H1 (cell line): Measurements from ENCODE around the gene IFT27. TPM values are rescaled to one million over a fixed set of nuclear protein-coding genes. Genes with fewer than 3 reads are reported as not detected.

Experiments used
- CTCF ChIA-PET: fragments of 300-600 bp; sonication (Branson Sonifier 250); formaldehyde crosslinking; loops from one replicate; lab custom pipeline; 2021; ENCODE audit not compliant: partially characterized antibody; lab: Charles Lee
- POLR2A ChIA-PET: fragments of 300-600 bp; sonication (Branson Sonifier 250); formaldehyde crosslinking; loops from one replicate; lab custom pipeline; 2021; ENCODE audit warnings: inconsistent platforms; ENCODE audit not compliant: partially characterized antibody; lab: Charles Lee
- DNase-seq, 2 experiments: peaks; one replicate each; pipeline versions ENCODE4 v3.0.0 to v3.0.0-alpha.2; 2010 to 2022; ENCODE audit warnings: low spot score in 2 of 2, low read depth in 1 of 2, mixed read lengths in 1 of 2
- FAIRE-seq: peaks from 2 replicates; lab custom pipeline; 2011; peaks lifted over from hg19 to GRCh38; lab: Jason Lieb, UNC
- H2AFZ ChIP-seq: 2 replicates; pipeline ENCODE4 v1.8.1; 2012; ENCODE audit warnings: low read length, inconsistent platforms
- H2AK5ac ChIP-seq: 2 replicates; pipeline ENCODE4 v1.6.1; 2013; ENCODE audit warnings: low read depth, low read length
- H2BK120ac ChIP-seq: replicated peaks from 2 replicates; pipeline ENCODE3; 2013; ENCODE audit warnings: low read depth, low read length, inconsistent platforms
- H2BK12ac ChIP-seq: 2 replicates; pipeline ENCODE4 v1.6.1; 2013; ENCODE audit warnings: low read depth, low read length
- H2BK15ac ChIP-seq: 2 replicates; pipeline ENCODE4 v1.6.1; 2013; ENCODE audit warnings: low read length
- H2BK20ac ChIP-seq: 2 replicates; pipeline ENCODE4 v1.6.1; 2013; ENCODE audit warnings: low read length
- H2BK5ac ChIP-seq: 2 replicates; pipeline ENCODE4 v1.6.1; 2013; ENCODE audit warnings: low read depth, low read length
- H3K14ac ChIP-seq: 2 replicates; pipeline ENCODE4 v1.6.1; 2013; ENCODE audit warnings: inconsistent platforms; ENCODE audit not compliant: insufficient read length
- H3K18ac ChIP-seq: 2 replicates; pipeline ENCODE4 v1.6.1; 2013; ENCODE audit warnings: low read length; ENCODE audit errors: extremely low read depth
- H3K23ac ChIP-seq: 2 replicates; pipeline ENCODE4 v1.6.1; 2013; ENCODE audit warnings: inconsistent platforms; ENCODE audit not compliant: insufficient read length
- H3K23me2 ChIP-seq: 2 replicates; pipeline ENCODE4 v1.6.1; 2013; ENCODE audit warnings: low read depth, low read length
- H3K27ac ChIP-seq: 2 replicates; pipeline ENCODE4 v1.6.1; 2011; ENCODE audit warnings: low read depth, low read length, inconsistent platforms
- H3K27me3 ChIP-seq, 4 experiments: replicated peaks in 1 of 4; 1 replicate in 1 of 4; 2 replicates in 3 of 4; pipeline versions ENCODE4 v1.6.1 to v1.8.1; 2011 to 2013; ENCODE audit warnings: low read length in 3 of 4, mild to moderate bottlenecking in 3 of 4, inconsistent platforms in 2 of 4, mixed read lengths in 2 of 4, moderate library complexity in 1 of 4; ENCODE audit not compliant: control insufficient read depth in 3 of 4, insufficient read depth in 3 of 4; ENCODE audit errors: extremely low read depth in 1 of 4
- H3K36me3 ChIP-seq, 4 experiments: 2 replicates each; pipeline versions ENCODE4 v1.6.1 to v1.8.1; 2011 to 2013; ENCODE audit warnings: mild to moderate bottlenecking in 4 of 4, low read length in 3 of 4, moderate library complexity in 2 of 4, control low read depth in 1 of 4, inconsistent platforms in 1 of 4; ENCODE audit not compliant: insufficient read depth in 4 of 4, control insufficient read depth in 2 of 4
- H3K4ac ChIP-seq: replicated peaks from 2 replicates; pipeline ENCODE3; 2013; ENCODE audit warnings: low read length, low read depth, mixed read lengths, inconsistent platforms; ENCODE audit not compliant: insufficient read length
- H3K4me1 ChIP-seq, 4 experiments: replicated peaks in 1 of 4; 1 replicate in 1 of 4; 2 replicates in 3 of 4; pipeline versions ENCODE4 v1.6.1 to v1.8.1; 2011 to 2013; ENCODE audit warnings: low read length in 3 of 4, inconsistent platforms in 2 of 4, mixed read lengths in 1 of 4; ENCODE audit not compliant: insufficient read depth in 4 of 4, control insufficient read depth in 3 of 4
- H3K4me2 ChIP-seq, 2 experiments: 2 replicates each; pipeline versions ENCODE4 v1.6.1 to v1.8.1; 2011 to 2013; ENCODE audit warnings: low read depth in 2 of 2, low read length in 2 of 2, control low read depth in 1 of 2, inconsistent platforms in 1 of 2, mild to moderate bottlenecking in 1 of 2; ENCODE audit not compliant: insufficient read depth in 1 of 2
- H3K4me3 ChIP-seq, 4 experiments: fragments of 200-600, 300-600 bp in 1 of 4; sonication (generic), shearing (Covaris generic), sonication (Bioruptor Twin) in 1 of 4; 2 replicates each; pipeline versions ENCODE4 v1.5.1 to v1.8.1; 2011 to 2016; ENCODE audit warnings: low read length in 4 of 4, low read depth in 3 of 4, control low read depth in 2 of 4, inconsistent platforms in 2 of 4, mild to moderate bottlenecking in 2 of 4, mixed read lengths in 1 of 4, moderate library complexity in 1 of 4; ENCODE audit not compliant: insufficient read depth in 2 of 4; ENCODE audit errors: extremely low read depth in 1 of 4
- H3K56ac ChIP-seq: replicated peaks from 2 replicates; pipeline ENCODE3; 2013; ENCODE audit warnings: low read depth, mild to moderate bottlenecking, mixed read lengths, low read length, inconsistent platforms; ENCODE audit not compliant: insufficient read length
- H3K79me1 ChIP-seq: 2 replicates; pipeline ENCODE4 v1.6.1; 2013; ENCODE audit warnings: low read depth, low read length, control low read depth
- H3K79me2 ChIP-seq, 2 experiments: 2 replicates each; pipeline versions ENCODE4 v1.6.1 to v1.8.1; 2012 to 2013; ENCODE audit warnings: low read length in 2 of 2, mild to moderate bottlenecking in 2 of 2, inconsistent platforms in 1 of 2; ENCODE audit not compliant: insufficient read depth in 2 of 2, control insufficient read depth in 1 of 2
- H3K9ac ChIP-seq, 4 experiments: replicated peaks in 1 of 4; 1 replicate in 1 of 4; 2 replicates in 3 of 4; pipeline versions ENCODE4 v1.6.1 to v1.8.1; 2011 to 2013; ENCODE audit warnings: low read depth in 3 of 4, low read length in 3 of 4, control low read depth in 2 of 4, mild to moderate bottlenecking in 2 of 4, moderate library complexity in 2 of 4, inconsistent platforms in 1 of 4; ENCODE audit errors: extremely low read depth in 1 of 4
- H3K9me3 ChIP-seq, 2 experiments: 2 replicates each; pipeline versions ENCODE4 v1.6.1 to v1.8.1; 2012 to 2013; ENCODE audit warnings: mild to moderate bottlenecking in 2 of 2, moderate library complexity in 2 of 2, control low read depth in 1 of 2, inconsistent platforms in 1 of 2, low read depth in 1 of 2, low read length in 1 of 2, mixed read lengths in 1 of 2; ENCODE audit not compliant: insufficient read depth in 2 of 2
- H4K20me1 ChIP-seq, 2 experiments: replicated peaks in 1 of 2; 2 replicates each; pipeline versions ENCODE3 to v1.8.1; 2011 to 2013; ENCODE audit warnings: inconsistent platforms in 2 of 2, low read length in 2 of 2, mild to moderate bottlenecking in 1 of 2; ENCODE audit not compliant: insufficient read depth in 2 of 2, control insufficient read depth in 1 of 2
- H4K5ac ChIP-seq: 2 replicates; pipeline ENCODE4 v1.6.1; 2013; ENCODE audit warnings: low read length, low read depth, mixed read lengths, inconsistent platforms; ENCODE audit not compliant: insufficient read length
- H4K8ac ChIP-seq: 2 replicates; pipeline ENCODE4 v1.8.0; 2013; ENCODE audit warnings: mild to moderate bottlenecking, moderate library complexity, low read length, inconsistent platforms; ENCODE audit not compliant: insufficient read depth; ENCODE audit errors: extremely low read depth
- H4K91ac ChIP-seq: replicated peaks from 2 replicates; pipeline ENCODE3; 2013; ENCODE audit warnings: low read length, mixed read lengths, inconsistent platforms; ENCODE audit not compliant: insufficient read length
- BCL11A ChIP-seq, 2 experiments: IDR thresholded peaks; one replicate each; pipeline ENCODE4 v1.6.1; 2011; ENCODE audit warnings: low read depth in 2 of 2, low read length in 2 of 2, mild to moderate bottlenecking in 2 of 2
- WGBS, 2 experiments: shearing (Covaris generic) in 1 of 2; methylation state at CpG; one replicate each; pipeline versions ENCODE4 v1.1.6 to v1.1.7; 2013 to 2015; ENCODE audit warnings: low lambda C conversion rate in 2 of 2, mixed read lengths in 2 of 2, inconsistent platforms in 1 of 2, low coverage in 1 of 2, missing lambda C conversion rate in 1 of 2; ENCODE audit not compliant: insufficient replicate concordance in 2 of 2, insufficient coverage in 1 of 2, insufficient read length in 1 of 2; ENCODE audit errors: extremely low coverage in 1 of 2, missing lambda C conversion rate in 1 of 2; 5-methylcytosine and 5-hydroxymethylcytosine counted together
- polyA plus RNA-seq, 7 experiments: library from polyadenylated mRNA; depleted of rRNA in 3 of 7; stranded (reverse) in 5 of 7; unstranded in 2 of 7; fragments of >200 nt in 5 of 7; fragments of 200-250 nt in 2 of 7; gene quantifications; 1 replicate in 5 of 7; 2 replicates in 1 of 7; 4 replicates in 1 of 7; pipeline versions ENCODE4 v1.2.1 to v1.2.3, GENCODE V29; 2011 to 2013; ENCODE audit warnings: missing spikeins in 2 of 7, mixed read lengths in 2 of 7
- total RNA-seq: library from RNA; stranded (reverse); fragmentation: NEBNext Ultra II Directional; extraction: Animal tissue kit (Norgen Biotek cat#: 25700); gene quantifications from 2 replicates; pipeline ENCODE4 v1.2.1, GENCODE V29; 2021

The IFT27 gene
- total and polyA plus RNA-seq, 2 of the 8 experiments (the other 6 are each of a cell fraction or from before 2014, with no cell fraction given): 36.4 to 46.2 TPM

- peak overlapping the region; percentile 29; the same call in 1 of the 2 replicates for H2BK12ac ChIP-seq
- no peak for TF ChIP-seq BCL11A (IDR thresholded peaks at IDR 0.05; ENCODE audit: low read depth in 2 of 2, low read length in 2 of 2)
- TF ChIP-seq, all 59 proteins: peak for 0
- WGBS, 2 experiments: 39% methylated on average over 5 of the region's 5 CpGs; no CpG with 5 or more reads in 1 of the 2 experiments
Measured at GRCh38 chr22:36817525-36817848, 41.6 kb upstream of the IFT27 start.

More at GRCh38 chr22:36817525-36817848, 41.6 kb upstream of the IFT27 start:
- H3K18ac ChIP-seq: 0 out of 2 replicates have a peak overlapping the region, but pooled peaks have one; percentile 24
- CTCF ChIA-PET: interaction anchor here (0.7 to 3.9 kb wide), 6 partner anchors 14 to 160 kb away, joined by 3 to 16 read pairs (median 5); no protein-coding TSS in a partner anchor
- no peak for DNase-seq
- no peak overlapping the region for H2AFZ ChIP-seq
- H3K9ac ChIP-seq: no peak overlapping the region; a peak in 1 of 7 replicates
- H2BK120ac ChIP-seq: no peak overlapping the region
- POLR2A ChIA-PET: interaction anchor here (2.0 kb wide), 1 partner anchor 15 kb away, joined by 6 read pairs; no protein-coding TSS in a partner anchor
- H3K56ac ChIP-seq: no peak overlapping the region
- no peaks in the 10 kb centered on the region for H3K79me1 ChIP-seq
- H2BK20ac ChIP-seq: no peak overlapping the region
- H2AK5ac ChIP-seq: no peak overlapping the region
- H3K79me2 ChIP-seq: no peaks in the 10 kb centered on the region
- H3K14ac ChIP-seq: no peak overlapping the region
- H2BK15ac ChIP-seq: 0 out of 2 replicates have a peak overlapping the region, but pooled peaks have one; percentile 18
- peak overlapping the region; percentile 70 to 89 for H3K4me2 ChIP-seq
- peaks cover 11% of the 10 kb centered on the region for H3K23me2 ChIP-seq
- no peak overlapping the region for H2BK5ac ChIP-seq
- no peaks in the 10 kb centered on the region for H3K36me3 ChIP-seq
- H3K27me3 ChIP-seq: peaks cover 21 to 53% (median 40%) of the 10 kb centered on the region in 4 experiments
- H3K23ac ChIP-seq: no peak overlapping the region
- H3K4me3 ChIP-seq: peak overlapping the region in 3 of 4 experiments; percentile 57 to 69 (median 61); a peak in 4 of 8 replicates
- no peak for FAIRE-seq
- no peaks in the 10 kb centered on the region for H4K20me1 ChIP-seq
- H3K27ac ChIP-seq: no peak overlapping the region
- H3K9me3 ChIP-seq: no peaks in the 10 kb centered on the region
- H4K5ac ChIP-seq: no peak overlapping the region
- H4K91ac ChIP-seq: no peak overlapping the region
- H3K4me1 ChIP-seq: peaks cover 0 to 16% (median 10%) of the 10 kb centered on the region in 4 experiments; a peak in 6 of 7 replicates
- no peak overlapping the region for H4K8ac ChIP-seq
- H3K4ac ChIP-seq: no peak overlapping the region
